SKM-1 (cell line): Measurements from ENCODE around the gene ADD3.
"Not testable (repeated sequence)": the region's sequence is repeated elsewhere in the genome, so short reads cannot be mapped to it uniquely, and the experiment has no call there.

Experiments used
- DNase-seq: peaks from one replicate; lab custom pipeline; 2025; ENCODE audit not compliant: unreplicated experiment; lab: John Stamatoyannopoulos, UW

ADD3 gene

DNA sequence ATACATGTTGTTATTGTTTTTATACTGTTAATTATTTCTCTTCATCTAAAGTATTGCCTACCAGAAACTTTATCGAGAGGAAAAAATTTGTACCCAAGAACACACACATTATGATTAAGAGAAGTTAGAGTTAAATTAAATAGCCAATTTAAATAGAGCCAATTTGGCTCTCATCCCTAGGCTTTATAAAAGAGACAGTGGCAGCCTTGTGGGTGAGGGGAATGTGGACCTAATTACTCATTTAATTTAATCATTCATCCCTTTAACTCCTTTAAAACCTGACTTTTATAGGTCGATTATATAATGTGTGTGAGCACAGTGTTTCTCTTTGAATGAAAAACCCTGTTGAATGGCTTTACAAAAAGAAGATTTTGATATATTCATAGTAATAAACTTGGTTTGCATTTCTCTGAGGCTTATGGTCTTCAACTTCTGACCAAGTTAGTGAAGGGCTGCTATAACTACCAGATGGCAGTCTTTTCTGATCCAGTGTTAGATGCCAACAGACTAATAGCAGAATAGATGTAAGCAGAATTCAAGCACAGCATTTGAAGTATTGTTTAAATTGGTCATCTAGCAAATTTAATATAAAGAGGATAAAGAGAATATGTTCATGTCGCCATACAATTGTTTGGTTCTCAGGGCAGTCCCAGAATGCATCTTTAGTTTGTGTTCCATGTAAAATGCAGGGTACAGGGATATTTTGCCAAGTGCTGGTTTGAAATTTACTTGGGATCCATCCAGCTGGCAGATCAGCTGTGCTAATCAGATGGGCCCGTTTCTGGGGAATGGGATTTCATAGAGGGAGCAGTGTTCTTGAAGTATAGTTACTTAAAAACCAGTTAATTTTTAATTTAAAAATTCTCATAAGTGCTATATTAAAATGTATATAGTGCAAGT lies 25.3 kb downstream of the ADD3 start:
- DNase-seq = no peak

DNA sequence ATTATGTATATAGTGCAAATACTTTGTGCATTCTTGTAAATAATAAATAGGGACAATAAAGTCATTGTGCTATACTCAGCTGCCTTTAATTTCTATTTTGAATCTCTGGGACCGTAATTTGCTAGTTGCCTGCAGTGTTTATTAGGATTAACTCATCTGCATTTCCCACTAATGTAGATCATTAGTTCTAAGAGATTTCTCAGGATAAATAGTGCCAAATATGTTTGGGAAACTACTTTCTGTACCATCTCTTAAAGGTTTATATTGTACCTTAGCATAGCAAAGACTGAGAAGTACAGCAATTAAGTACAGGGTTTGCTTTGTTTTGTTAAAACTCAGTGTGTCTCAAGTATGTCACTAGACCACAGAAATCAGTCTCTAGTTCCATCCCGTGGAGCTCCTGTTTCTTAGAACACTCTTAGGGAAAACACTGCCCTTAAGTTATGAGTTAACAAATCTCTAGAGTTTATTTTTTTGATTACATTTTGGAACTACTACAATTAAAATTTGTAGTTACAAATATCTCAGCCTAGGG lies 26.0 kb downstream of the ADD3 start:
- no peak for DNase-seq

GRCh38 chr10:110034596-110034995 lies 26.8 kb downstream of the ADD3 start:
- DNase-seq = no peak

DNA sequence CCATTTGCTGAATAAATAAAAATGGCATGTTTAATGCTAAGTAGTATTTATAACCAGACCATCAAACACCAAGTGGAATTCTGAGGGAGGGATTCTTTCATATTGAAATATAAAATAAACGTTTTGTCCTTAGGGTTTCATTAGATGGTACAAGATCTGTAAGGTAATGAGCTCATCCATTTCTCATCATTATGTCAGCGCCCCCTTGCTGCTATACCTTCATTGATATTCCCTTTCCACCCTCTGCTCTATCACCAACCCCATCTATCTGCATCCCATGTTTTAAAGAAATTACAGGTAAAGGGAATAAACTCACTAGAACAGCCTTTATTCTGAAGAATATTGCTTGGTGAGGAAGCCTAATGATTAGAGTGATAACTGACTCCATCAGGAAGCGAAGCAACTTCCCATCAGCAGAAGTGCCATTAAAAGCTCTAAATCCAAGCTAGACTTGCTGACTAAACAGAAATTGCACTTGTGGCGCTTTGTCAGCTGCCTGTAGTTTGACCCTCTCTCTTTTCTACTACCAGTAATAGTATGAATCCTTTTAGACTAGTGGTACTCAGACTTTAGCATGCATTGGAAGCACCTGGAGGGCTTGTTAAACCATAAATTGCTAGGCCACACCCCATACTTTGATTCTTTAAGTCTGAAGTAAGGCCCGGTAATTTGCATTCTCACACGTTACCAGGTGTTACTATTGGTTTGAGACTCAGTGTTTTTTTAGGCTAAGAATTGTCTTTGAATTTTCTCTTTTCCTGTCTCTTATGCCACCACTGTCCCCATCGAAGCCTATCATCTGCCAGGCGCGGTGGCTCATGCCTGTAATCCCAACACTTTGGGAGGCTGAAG lies 27.5 kb downstream of the ADD3 start:
- no peak for DNase-seq

DNA sequence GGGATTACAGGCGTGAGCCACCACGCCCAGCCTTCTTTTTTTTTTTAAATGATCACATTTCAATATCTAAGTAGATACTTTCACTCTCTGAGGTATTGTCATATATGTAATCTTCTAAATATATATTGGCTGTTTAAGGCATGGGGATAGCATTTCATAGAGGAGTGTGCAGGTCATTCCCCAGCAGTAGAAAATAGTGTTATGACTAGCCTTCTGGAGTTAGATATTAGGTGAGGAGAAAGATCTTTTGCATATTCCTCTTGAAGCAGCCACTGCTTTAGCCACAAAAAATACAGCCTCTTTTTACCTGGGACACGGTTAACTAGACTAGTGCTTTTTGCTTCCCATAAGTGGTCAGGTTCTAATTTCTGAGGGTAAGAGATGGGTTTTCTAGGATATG lies 28.9 kb downstream of the ADD3 start:
- no peak for DNase-seq

GRCh38 chr10:110039254-110039653 lies 31.5 kb downstream of the ADD3 start:
- DNase-seq = no peak

DNA sequence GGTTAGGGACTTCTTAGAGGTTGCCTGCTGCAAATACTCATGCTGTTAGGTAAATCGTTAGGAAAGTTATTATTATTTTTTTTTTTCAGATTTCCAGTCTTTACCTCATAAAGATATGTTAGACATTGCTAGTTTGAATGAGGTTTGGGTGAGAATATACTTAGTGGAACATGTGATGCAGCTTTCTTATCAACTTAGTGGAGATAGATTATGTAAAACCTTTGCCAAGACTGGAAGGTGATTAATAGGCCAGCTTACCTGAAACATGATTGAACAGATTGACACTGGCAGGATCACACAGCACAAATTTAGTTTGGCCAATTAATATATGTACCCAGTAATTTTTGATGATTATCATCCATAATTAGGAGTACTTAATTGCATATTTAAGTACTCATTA lies 32.3 kb downstream of the ADD3 start:
- DNase-seq = no peak

- no peak for DNase-seq
Observed at GRCh38 chr10:110040767-110041478, 33.1 kb downstream of the ADD3 start.

- no peak for DNase-seq
Observed at GRCh38 chr10:110041479-110041829, 33.7 kb downstream of the ADD3 start.

- no peak for DNase-seq
Observed at GRCh38 chr10:110042181-110042580, 34.4 kb downstream of the ADD3 start.

DNA sequence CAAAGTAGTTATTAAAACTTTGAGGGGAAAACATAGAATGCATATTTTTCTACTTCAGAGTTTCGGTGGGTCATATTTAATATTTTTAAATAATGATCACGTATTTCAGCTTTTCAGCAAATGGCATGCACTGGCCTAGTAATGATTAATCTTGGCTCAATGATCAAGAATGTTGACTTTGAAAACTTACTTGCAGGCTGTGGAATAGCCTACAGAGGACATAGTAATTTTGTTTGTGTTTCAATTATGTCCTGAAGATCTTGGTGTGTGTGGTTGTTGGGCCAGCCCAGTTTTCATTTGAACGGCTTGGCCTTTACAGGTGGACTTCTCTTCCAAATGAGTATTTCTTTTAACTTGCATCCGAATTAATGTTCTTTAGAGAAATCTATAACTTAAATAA lies 35.1 kb downstream of the ADD3 start:
- no peak for DNase-seq

DNA sequence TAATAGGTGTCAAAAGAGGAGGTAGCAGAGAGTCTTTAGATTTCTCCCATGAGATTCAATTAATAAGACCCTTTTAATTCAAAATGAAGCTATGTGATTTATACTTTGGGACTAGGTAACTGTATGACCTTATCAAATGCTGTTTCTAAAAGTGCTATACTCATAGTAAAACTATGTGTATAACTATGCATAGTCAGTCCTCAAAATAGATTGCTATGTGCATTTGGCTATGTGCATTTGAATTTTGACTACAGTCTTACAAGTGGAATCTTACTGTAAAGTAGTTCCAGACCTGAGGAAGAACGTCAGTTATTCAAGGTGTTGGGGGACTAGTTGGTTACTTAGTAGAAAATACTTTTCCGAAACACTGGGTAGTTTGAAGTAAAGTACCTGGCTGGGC lies 36.9 kb downstream of the ADD3 start:
- no peak for DNase-seq

- DNase-seq = no peak
Observed at GRCh38 chr10:110045772-110046171, 38.0 kb downstream of the ADD3 start.

DNA sequence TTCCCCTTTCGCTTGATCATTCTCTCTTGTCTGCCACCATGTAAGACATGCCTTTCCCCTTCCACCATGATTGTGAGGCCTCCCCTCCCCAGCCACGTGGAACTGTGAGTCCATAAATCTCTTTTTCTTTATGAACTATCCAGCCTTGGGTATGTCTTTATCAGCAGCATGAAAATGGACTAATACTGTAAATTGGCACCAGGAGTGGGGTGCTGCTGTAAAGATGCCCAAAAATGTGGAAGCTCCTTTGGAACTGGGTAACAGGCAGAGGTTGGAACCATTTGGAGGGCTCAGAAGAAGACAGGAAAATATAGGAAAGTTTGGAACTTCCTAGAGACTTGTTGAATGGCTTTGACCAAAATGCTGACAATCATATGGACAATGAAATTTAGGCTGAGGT lies 40.4 kb downstream of the ADD3 start:
- not testable (repeated sequence) for DNase-seq

GRCh38 chr10:110048781-110049180 lies 41.0 kb downstream of the ADD3 start:
- no peak for DNase-seq

GRCh38 chr10:110049889-110050591 lies 42.3 kb downstream of the ADD3 start:
- DNase-seq = not testable (repeated sequence)

- no peak for DNase-seq
Observed at GRCh38 chr10:110051487-110051886, 43.7 kb downstream of the ADD3 start.

DNA sequence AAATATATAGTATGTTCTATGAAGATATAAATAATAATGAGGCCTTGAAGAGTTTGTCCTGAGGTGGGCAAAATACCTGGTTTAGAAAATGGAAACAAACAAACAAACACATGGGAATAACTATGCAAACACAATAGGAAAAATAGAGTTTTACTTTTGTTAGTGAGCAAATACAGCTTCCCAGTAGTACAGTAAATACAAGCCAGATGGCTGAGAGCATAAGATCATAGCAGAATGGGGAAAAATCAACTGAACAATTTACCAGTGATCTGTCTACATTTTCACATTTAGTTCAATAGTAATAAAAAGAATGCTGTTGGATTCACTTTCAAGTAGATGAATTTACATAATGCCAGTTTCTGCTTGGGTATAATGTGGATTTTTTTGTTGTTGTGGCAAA lies 45.1 kb downstream of the ADD3 start:
- DNase-seq = no peak

DNA sequence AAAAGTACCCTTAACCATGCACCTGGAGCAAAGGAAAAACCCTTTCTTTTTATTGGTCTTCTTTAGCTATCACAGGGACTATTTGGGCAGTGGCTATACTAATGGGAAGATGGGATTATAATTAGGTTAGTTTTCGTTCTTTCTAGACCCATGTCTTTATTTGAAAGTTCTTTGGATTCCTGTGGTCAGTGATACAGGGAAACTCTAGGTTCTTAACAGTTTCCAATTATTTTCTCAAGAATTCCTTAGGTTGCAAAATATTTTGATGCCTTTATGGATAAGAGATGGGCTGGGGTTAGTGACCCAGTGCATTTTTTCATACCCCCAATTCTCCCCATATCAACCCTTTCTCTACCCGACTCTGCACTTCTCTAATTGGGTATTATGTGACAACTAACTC lies 49.0 kb downstream of the ADD3 start:
- no peak for DNase-seq

GRCh38 chr10:110057456-110057855 lies 49.7 kb downstream of the ADD3 start:
- no peak for DNase-seq

DNA sequence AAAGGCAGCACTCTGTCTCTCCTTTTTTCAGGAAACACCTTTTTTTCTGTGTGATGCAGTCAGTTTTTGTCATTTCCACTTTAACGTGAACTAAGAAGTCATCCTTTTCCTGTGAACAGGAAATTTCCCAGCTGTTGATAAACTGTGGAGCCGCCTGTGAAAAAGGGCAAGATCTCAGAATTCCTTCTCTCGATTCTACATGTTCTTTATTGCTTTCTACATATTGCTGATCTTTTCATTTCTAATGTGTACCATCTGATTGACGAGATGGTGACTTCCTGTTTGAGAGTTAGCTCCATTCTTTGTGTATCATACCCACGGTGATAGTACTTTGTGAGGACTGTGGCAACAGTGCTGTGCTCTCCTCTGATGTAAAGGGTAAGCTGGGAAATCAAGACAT lies 50.4 kb downstream of the ADD3 start:
- DNase-seq = no peak
